PC-3 (cell line): Measurements from ENCODE around the gene SLC22A17.

Experiments
- CTCF ChIP-seq: fragments of 300-600 bp; sonication (generic); conservative IDR thresholded peaks from 2 replicates; pipeline ENCODE4 v1.5.1; 2017; ENCODE audit warnings: antibody characterized with exemption, low read depth, mild to moderate bottlenecking, low read length
- EZH2 ChIP-seq: fragments of 300-600 bp; sonication (generic); IDR thresholded peaks from one replicate; pipeline ENCODE4 v1.6.1; 2017; ENCODE audit warnings: antibody characterized with exemption, mild to moderate bottlenecking, low read length; ENCODE audit not compliant: unreplicated experiment
- EZH2phosphoT487 ChIP-seq: fragments of 300-600 bp; sonication (generic); IDR thresholded peaks from 2 replicates; pipeline ENCODE4 v1.6.1; 2018; ENCODE audit warnings: mild to moderate bottlenecking, antibody characterized with exemption, low read length, borderline replicate concordance

- TF ChIP-seq CTCF (no peak), EZH2phosphoT487 (no peak), EZH2 (no peak)
Observed at GRCh38 chr14:23323838-23324454, 28.7 kb downstream of the SLC22A17 start.
